ENCODE data around the gene NDST1.

DNA sequence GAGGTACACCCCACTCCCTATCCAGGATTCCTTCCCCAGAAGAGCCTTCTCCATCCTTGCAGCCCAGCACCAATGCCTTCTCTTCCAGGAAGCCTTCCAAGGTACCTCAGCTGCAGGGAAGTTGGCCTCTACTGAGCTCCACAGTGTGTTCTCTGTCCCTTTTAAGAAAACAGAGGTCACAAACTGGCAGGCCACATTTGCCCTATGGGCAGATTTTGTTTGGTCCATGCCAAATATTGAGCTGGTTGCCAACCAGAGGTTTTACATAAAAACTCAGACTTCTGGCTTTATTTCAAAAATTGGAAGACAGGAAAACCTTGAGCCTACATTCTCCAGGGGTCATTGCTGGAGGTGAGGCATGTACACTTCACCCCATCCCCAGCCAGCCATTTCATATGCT, 9.0 kb upstream of the NDST1 start:
- no peak for TF ChIP-seq FOXM1 (IDR thresholded peaks at IDR 0.05; ENCODE audit: borderline replicate concordance)
- TF ChIP-seq SP1 (IDR thresholded peaks at IDR 0.05), result no peak
- no peak for TF ChIP-seq ARNT (IDR thresholded peaks at IDR 0.05)
- no peak for TF ChIP-seq CTBP1 (IDR thresholded peaks at IDR 0.05; ENCODE audit: borderline replicate concordance)

Data from HEK293T (cell line).